Measurements from ENCODE around the gene ERLEC1.

ERLEC1 gene

GRCh38 chr2:53777134-53777533 lies 9.7 kb upstream of the ERLEC1 start:
- Histone ChIP-seq H3K27me3 (ENCODE audit: insufficient read depth, low read depth, severe bottlenecking) (no peaks in the 10 kb centered on the region), H3K9me3 (ENCODE audit: severe bottlenecking) (no peaks in the 10 kb centered on the region), H3K4me3 (ENCODE audit: low read depth, low read length) (no peak overlapping the region), H3K36me3 (peaks cover 59% of the 10 kb centered on the region), H3K27ac (no peak overlapping the region)
- TF ChIP-seq, protein P1, sequence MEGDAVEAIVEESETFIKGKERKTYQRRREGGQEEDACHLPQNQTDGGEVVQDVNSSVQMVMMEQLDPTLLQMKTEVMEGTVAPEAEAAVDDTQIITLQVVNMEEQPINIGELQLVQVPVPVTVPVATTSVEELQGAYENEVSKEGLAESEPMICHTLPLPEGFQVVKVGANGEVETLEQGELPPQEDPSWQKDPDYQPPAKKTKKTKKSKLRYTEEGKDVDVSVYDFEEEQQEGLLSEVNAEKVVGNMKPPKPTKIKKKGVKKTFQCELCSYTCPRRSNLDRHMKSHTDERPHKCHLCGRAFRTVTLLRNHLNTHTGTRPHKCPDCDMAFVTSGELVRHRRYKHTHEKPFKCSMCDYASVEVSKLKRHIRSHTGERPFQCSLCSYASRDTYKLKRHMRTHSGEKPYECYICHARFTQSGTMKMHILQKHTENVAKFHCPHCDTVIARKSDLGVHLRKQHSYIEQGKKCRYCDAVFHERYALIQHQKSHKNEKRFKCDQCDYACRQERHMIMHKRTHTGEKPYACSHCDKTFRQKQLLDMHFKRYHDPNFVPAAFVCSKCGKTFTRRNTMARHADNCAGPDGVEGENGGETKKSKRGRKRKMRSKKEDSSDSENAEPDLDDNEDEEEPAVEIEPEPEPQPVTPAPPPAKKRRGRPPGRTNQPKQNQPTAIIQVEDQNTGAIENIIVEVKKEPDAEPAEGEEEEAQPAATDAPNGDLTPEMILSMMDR (IDR thresholded peaks at IDR 0.05; ENCODE audit: low read depth, low read length) = no peak
- no peak for DNase-seq

DNA sequence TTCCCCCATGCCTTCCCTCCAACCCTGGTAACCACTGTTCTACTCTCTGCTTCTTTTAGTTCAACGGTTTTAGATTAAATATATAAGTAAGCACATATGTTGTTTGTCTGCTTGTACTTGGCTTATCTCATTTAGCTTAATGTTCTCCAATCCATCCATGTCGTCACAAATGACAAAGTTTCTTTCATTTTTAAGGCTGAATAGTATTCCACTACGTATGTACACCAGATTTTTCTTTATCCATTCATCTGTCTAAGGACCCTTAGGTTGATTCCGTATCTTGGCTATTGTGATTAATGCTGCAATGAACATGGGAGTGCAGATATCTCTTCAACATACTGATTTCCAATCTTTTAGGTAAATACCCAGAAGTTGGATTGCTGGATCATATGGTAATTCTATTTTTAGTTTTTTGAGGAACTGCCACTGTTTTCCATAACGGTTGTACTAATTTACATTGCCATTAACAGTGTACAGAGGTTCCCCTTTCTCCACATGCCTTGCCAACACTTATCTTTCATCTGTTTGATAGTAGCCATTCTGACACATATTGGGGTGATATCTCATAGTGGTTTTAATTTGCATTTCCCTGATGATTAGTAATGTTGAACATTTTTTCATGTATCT lies 8.2 kb upstream of the ERLEC1 start:
- Histone ChIP-seq H3K36me3 (peaks cover 48% of the 10 kb centered on the region), H3K27ac (no peak overlapping the region), H3K9me3 (ENCODE audit: severe bottlenecking) (no peaks in the 10 kb centered on the region), H3K4me3 (ENCODE audit: low read depth, low read length) (no peak overlapping the region), H3K27me3 (ENCODE audit: insufficient read depth, low read depth, severe bottlenecking) (no peaks in the 10 kb centered on the region)
- DNase-seq = no peak
- TF ChIP-seq, protein P1 (IDR thresholded peaks at IDR 0.05; ENCODE audit: low read depth, low read length) = no peak

GRCh38 chr2:53780056-53780455 lies 6.8 kb upstream of the ERLEC1 start:
- H3K9me3 ChIP-seq (ENCODE audit: severe bottlenecking) = no peaks in the 10 kb centered on the region
- H3K27ac ChIP-seq = peak overlapping the region; percentile 11
- no peaks in the 10 kb centered on the region for H3K27me3 ChIP-seq (ENCODE audit: insufficient read depth, low read depth, severe bottlenecking)
- TF ChIP-seq, protein P1 (IDR thresholded peaks at IDR 0.05; ENCODE audit: low read depth, low read length) = no peak
- H3K4me3 ChIP-seq (ENCODE audit: low read depth, low read length) = no peak overlapping the region
- no peak for DNase-seq
- H3K36me3 ChIP-seq = peaks cover 40% of the 10 kb centered on the region

DNA sequence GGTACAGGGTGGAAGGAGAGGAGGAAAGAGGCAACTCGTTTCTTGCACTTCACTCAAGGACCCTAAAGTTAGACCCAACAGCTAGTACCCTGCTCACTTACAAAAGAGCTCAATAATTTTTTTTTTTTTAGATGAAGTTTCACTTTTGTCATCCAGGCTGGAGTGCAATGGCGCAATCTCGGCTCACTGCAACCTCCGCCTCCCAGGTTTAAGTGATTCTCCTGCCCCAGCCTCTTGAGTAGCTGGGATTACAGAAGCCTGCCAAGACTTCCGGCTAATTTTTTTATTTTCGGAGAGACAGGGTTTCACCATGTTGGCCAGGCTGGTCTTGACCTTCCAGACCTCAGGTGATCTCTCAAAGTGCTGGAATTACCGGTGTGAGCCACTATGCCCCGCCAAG lies 4.2 kb upstream of the ERLEC1 start:
- H3K36me3 ChIP-seq = peaks cover 38% of the 10 kb centered on the region
- H3K27me3 ChIP-seq (ENCODE audit: insufficient read depth, low read depth, severe bottlenecking) = no peaks in the 10 kb centered on the region
- DNase-seq = no peak

DNA sequence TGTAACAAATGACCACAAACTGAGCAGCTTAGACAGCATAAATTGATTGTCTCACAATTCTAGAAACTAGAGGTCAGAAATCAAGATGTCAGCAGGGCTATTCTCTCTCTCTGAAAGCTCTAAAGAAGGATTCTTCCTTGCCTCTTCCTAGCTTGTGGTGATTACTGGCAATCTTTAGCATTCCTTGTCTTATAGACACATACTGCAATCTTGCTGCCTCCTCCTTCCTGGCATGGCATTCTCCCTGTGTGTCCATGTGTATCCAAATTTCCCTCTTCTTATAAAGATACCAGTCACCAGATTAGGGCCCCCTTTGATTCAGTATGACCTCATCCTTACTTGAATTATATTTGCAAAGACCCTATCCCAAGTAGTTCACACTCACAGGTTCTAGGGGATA lies 2.4 kb upstream of the ERLEC1 start:
- Histone ChIP-seq H3K9me3 (ENCODE audit: severe bottlenecking) (no peaks in the 10 kb centered on the region), H3K27ac (no peak overlapping the region), H3K4me3 (ENCODE audit: low read depth, low read length) (no peak overlapping the region), H3K36me3 (peaks cover 29% of the 10 kb centered on the region), H3K27me3 (ENCODE audit: insufficient read depth, low read depth, severe bottlenecking) (no peaks in the 10 kb centered on the region)
- DNase-seq = no peak
- TF ChIP-seq, protein P1 (IDR thresholded peaks at IDR 0.05; ENCODE audit: low read depth, low read length) = no peak

More for the DNA sequence above, 4.2 kb upstream of the ERLEC1 start:
- no peak overlapping the region for H3K4me3 ChIP-seq (ENCODE audit: low read depth, low read length)
- H3K9me3 ChIP-seq (ENCODE audit: severe bottlenecking) = no peaks in the 10 kb centered on the region
- TF ChIP-seq, protein P1 (IDR thresholded peaks at IDR 0.05; ENCODE audit: low read depth, low read length) = no peak
- no peak overlapping the region for H3K27ac ChIP-seq

GRCh38 chr2:53785366-53785765 lies 1.5 kb upstream of the ERLEC1 start:
- peak overlapping the region; percentile 90 for H3K4me3 ChIP-seq (ENCODE audit: low read depth, low read length)
- H3K27ac ChIP-seq = no peak overlapping the region

More at GRCh38 chr2:53785366-53785765, 1.5 kb upstream of the ERLEC1 start:
- Histone ChIP-seq H3K9me3 (ENCODE audit: severe bottlenecking) (no peaks in the 10 kb centered on the region), H3K27me3 (ENCODE audit: insufficient read depth, low read depth, severe bottlenecking) (no peaks in the 10 kb centered on the region), H3K36me3 (peaks cover 24% of the 10 kb centered on the region)
- no peak for DNase-seq
- TF ChIP-seq, protein P1 (IDR thresholded peaks at IDR 0.05; ENCODE audit: low read depth, low read length) = no peak
